ENCODE data around the gene TRAF7.

- peak in 2 of 7 experiments; percentile 11 to 15 for TF ChIP-seq CTCF (IDR thresholded peaks at IDR 0.05)
- TF ChIP-seq POLR2A (IDR thresholded peaks at IDR 0.05), result peak in 2 of 3 donors; percentile 5 to 14
Measured at GRCh38 chr16:2152695-2153506, 2.7 kb upstream of the TRAF7 start.

All from body of pancreas (tissue), 4 donors.